ENCODE data around the gene ATOH8.
A peak's percentile ranks its signal among the peaks of the same experiment; 100 is the strongest.

ATOH8 gene

GRCh38 chr2:85811180-85812093 lies 57.6 kb downstream of the ATOH8 start:
- FAIRE-seq (no peak), DNase-seq (ENCODE audit: insufficient read length, low spot score) (no peak)
- TF ChIP-seq, protein P1, sequence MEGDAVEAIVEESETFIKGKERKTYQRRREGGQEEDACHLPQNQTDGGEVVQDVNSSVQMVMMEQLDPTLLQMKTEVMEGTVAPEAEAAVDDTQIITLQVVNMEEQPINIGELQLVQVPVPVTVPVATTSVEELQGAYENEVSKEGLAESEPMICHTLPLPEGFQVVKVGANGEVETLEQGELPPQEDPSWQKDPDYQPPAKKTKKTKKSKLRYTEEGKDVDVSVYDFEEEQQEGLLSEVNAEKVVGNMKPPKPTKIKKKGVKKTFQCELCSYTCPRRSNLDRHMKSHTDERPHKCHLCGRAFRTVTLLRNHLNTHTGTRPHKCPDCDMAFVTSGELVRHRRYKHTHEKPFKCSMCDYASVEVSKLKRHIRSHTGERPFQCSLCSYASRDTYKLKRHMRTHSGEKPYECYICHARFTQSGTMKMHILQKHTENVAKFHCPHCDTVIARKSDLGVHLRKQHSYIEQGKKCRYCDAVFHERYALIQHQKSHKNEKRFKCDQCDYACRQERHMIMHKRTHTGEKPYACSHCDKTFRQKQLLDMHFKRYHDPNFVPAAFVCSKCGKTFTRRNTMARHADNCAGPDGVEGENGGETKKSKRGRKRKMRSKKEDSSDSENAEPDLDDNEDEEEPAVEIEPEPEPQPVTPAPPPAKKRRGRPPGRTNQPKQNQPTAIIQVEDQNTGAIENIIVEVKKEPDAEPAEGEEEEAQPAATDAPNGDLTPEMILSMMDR (IDR thresholded peaks at IDR 0.05; ENCODE audit: insufficient read depth, missing control alignments) = no peak

- FAIRE-seq (no peak), DNase-seq (ENCODE audit: insufficient read length, low spot score) (no peak)
- TF ChIP-seq, protein P1 (IDR thresholded peaks at IDR 0.05; ENCODE audit: insufficient read depth, missing control alignments) = no peak
These were observed 58.4 kb downstream of the ATOH8 start for GRCh38 chr2:85812094-85812735.

DNA sequence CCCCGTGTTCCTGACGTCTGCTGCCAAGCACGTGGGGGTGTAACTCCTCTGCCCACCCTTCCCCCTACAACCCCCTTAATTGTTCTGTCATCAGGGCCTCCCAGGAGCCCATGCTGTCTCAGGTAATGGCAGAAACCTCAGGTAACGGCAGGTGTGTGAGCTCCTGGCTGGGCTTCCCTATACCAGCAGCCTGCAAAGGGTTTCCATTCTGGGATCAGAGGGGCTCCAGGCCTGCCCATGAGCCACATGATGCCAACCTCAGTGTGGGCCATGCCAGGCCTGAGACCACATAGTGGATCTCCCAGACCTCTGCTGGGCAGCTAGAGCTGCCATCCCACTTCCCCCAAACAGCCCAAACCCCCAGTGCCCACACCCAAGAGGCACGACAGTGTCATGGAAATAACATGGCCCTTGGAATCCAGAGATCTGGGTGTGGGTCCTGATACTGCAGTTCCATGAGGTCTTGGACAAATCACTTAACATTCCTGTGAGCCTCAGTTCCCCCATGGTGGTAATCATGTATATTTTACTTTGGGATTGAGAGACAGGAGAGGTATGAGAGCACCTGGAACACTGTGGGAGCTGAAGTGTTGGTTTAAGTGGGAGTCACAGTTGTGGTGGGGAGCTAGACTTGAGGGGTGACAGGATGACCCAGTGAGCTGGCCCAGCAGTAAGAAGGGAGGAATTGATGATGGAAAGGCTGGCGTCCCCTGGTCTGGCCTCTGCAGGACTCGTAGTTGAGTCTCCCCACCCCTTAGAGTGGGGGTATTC lies 59.6 kb downstream of the ATOH8 start:
- DNase-seq (ENCODE audit: insufficient read length, low spot score) = no peak
- TF ChIP-seq, protein P1 (IDR thresholded peaks at IDR 0.05; ENCODE audit: insufficient read depth, missing control alignments) = no peak
- FAIRE-seq = no peak

- FAIRE-seq = no peak
- DNase-seq (ENCODE audit: insufficient read length, low spot score) = peak; percentile 86
- TF ChIP-seq, protein P1 (IDR thresholded peaks at IDR 0.05; ENCODE audit: insufficient read depth, missing control alignments) = peak; percentile 96
These were observed 60.4 kb downstream of the ATOH8 start for GRCh38 chr2:85813982-85814801.

DNA sequence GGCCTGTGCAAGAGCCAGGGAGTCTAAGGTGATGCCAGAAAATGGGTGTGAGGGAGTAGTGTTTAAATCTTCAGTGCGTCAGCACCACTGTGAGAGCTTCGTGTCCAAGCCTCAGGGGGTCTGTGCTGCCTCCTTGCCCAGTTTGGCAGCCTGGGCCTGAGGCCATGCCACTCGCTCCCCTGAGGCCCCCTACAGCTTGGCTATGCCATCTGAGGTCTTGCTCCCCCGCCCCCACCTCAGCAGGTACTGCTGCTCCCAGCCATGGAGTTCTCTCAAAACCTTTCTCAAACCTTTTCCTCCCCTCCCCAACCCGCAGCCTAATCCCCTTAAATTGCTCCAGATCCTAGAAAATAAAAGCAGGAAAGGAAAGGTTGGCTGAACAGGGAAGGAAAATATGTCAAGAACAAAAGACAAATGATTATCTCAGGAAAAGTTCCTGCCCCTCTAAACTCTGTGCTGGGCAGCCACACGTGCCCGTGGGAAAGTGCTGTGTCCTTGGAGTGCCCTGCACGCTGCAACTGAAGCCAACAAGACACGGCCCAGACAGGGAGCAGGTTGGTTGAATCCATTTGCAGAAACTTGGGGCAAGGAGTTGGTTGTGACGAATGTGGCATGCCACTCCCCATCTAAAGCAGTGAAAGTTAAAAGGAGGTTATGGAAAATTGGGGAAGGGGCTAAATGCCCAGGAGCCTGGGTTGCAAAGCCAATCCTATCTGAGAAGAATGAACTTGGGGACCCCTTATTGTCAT lies 61.2 kb downstream of the ATOH8 start:
- no peak for FAIRE-seq
- TF ChIP-seq, protein P1 (IDR thresholded peaks at IDR 0.05; ENCODE audit: insufficient read depth, missing control alignments) = no peak
- DNase-seq (ENCODE audit: insufficient read length, low spot score) = no peak
